CD1c-positive myeloid dendritic cell (primary cell): ENCODE data around the gene PIH1D1.
A peak's percentile ranks its signal among the peaks of the same experiment; 100 is the strongest.

Experiments
- DNase-seq: peaks from one replicate; pipeline ENCODE4 v3.0.0-alpha.2; 2016; ENCODE audit errors: extremely low spot score

PIH1D1 gene

GRCh38 chr19:49419173-49419572, 32.4 kb downstream of the PIH1D1 start:
- DNase-seq: no peak

- DNase-seq: no peak
Observed at GRCh38 chr19:49418511-49418910, 33.1 kb downstream of the PIH1D1 start.

GRCh38 chr19:49417088-49417487, 34.5 kb downstream of the PIH1D1 start:
- DNase-seq: no peak

GRCh38 chr19:49415810-49416200, 35.8 kb downstream of the PIH1D1 start:
- no peak for DNase-seq

- peak; percentile 57 for DNase-seq
Observed at GRCh38 chr19:49415102-49415809, 36.4 kb downstream of the PIH1D1 start.

- no peak for DNase-seq
Observed at GRCh38 chr19:49414256-49414655, 37.4 kb downstream of the PIH1D1 start.

- no peak for DNase-seq
Observed at GRCh38 chr19:49413348-49413747, 38.3 kb downstream of the PIH1D1 start.

GRCh38 chr19:49411681-49412326, 39.8 kb downstream of the PIH1D1 start:
- no peak for DNase-seq

- DNase-seq: peak; percentile 79
Observed at GRCh38 chr19:49409441-49410029, 42.1 kb downstream of the PIH1D1 start.

- DNase-seq: no peak
Observed at GRCh38 chr19:49408816-49409440, 42.7 kb downstream of the PIH1D1 start.

GRCh38 chr19:49407482-49408015, 44.1 kb downstream of the PIH1D1 start:
- DNase-seq: no peak

GRCh38 chr19:49407079-49407478, 44.5 kb downstream of the PIH1D1 start:
- no peak for DNase-seq

GRCh38 chr19:49403404-49404187, 48.0 kb downstream of the PIH1D1 start:
- DNase-seq: no peak

GRCh38 chr19:49400029-49400428, 51.6 kb downstream of the PIH1D1 start:
- no peak for DNase-seq

- DNase-seq: no peak
Observed at GRCh38 chr19:49398931-49399330, 52.7 kb downstream of the PIH1D1 start.

- no peak for DNase-seq
Observed at GRCh38 chr19:49398001-49398615, 53.5 kb downstream of the PIH1D1 start.

- no peak for DNase-seq
Observed at GRCh38 chr19:49396738-49397505, 54.7 kb downstream of the PIH1D1 start.
